IMR-90 (cell line): ENCODE data around the gene MAMLD1. TPM values are rescaled to one million over a fixed set of nuclear protein-coding genes. Genes with fewer than 3 reads are reported as not detected.

ENCODE experiments used
- ATAC-seq: fragments of 200-7000 bp; cut with Tn5 transposase; 2 replicates; pipeline ENCODE4 v1.9.1; 2020; ENCODE audit warnings: low read depth, mild to moderate bottlenecking, moderate library complexity
- BruUV-seq: library from RNA; stranded (reverse); fragments of 400-500 nt; replicated peaks from 2 replicates; lab custom pipeline; 2021; lab: Mats Ljungman, UMichigan
- CTCF ChIA-PET: fragments of 300-600 bp; formaldehyde crosslinking; extraction: SDS; loops from one replicate; lab custom pipeline; 2021; ENCODE audit warnings: antibody characterized with exemption; lab: Yijun Ruan, JAX
- POLR2A ChIA-PET: fragments of 300-600 bp; sonication (Branson Sonifier 250); formaldehyde crosslinking; loops from one replicate; lab custom pipeline; 2022; ENCODE audit warnings: antibody characterized with exemption; ENCODE audit not compliant: unreplicated experiment; lab: Charles Lee
- DNase-seq: peaks from one replicate; pipeline ENCODE4 v3.0.0; 2013
- H2AFZ ChIP-seq: replicated peaks from 2 replicates; pipeline ENCODE3; 2013; ENCODE audit warnings: low read length, mild to moderate bottlenecking; ENCODE audit not compliant: poor library complexity
- H2AK5ac ChIP-seq: 2 replicates; pipeline ENCODE4 v1.6.1; 2013; ENCODE audit warnings: low read depth, low read length, inconsistent platforms
- H2AK9ac ChIP-seq: replicated peaks from 2 replicates; pipeline ENCODE3; 2013; ENCODE audit warnings: mild to moderate bottlenecking, low read depth, low read length, moderate library complexity; ENCODE audit not compliant: poor library complexity
- H2BK120ac ChIP-seq: 2 replicates; pipeline ENCODE4 v1.6.1; 2013; ENCODE audit warnings: low read depth, low read length, inconsistent platforms
- H2BK15ac ChIP-seq: 3 replicates; pipeline ENCODE4 v1.6.1; 2013; ENCODE audit warnings: low read depth, low read length, inconsistent platforms
- H2BK20ac ChIP-seq: 2 replicates; pipeline ENCODE4 v1.6.1; 2013; ENCODE audit warnings: low read depth, mild to moderate bottlenecking, inconsistent platforms, low read length, moderate library complexity
- H2BK5ac ChIP-seq: 2 replicates; pipeline ENCODE4 v1.6.1; 2013; ENCODE audit warnings: mild to moderate bottlenecking, low read depth, low read length, inconsistent platforms; ENCODE audit not compliant: poor library complexity, severe bottlenecking
- H3K14ac ChIP-seq: replicated peaks from 2 replicates; pipeline ENCODE4 v1.6.1; 2013; ENCODE audit warnings: low read depth, low read length, inconsistent platforms
- H3K18ac ChIP-seq: 2 replicates; pipeline ENCODE4 v1.6.1; 2013; ENCODE audit warnings: low read depth, low read length, control low read depth
- H3K23ac ChIP-seq: 2 replicates; pipeline ENCODE4 v1.6.1; 2013; ENCODE audit warnings: low read depth, low read length, inconsistent platforms
- H3K27ac ChIP-seq: 2 replicates; pipeline ENCODE4 v1.5.1; 2013; ENCODE audit warnings: mild to moderate bottlenecking, control low read depth, low read length; ENCODE audit not compliant: insufficient read depth
- H3K27me3 ChIP-seq: 2 replicates; pipeline ENCODE4 v1.6.1; 2013; ENCODE audit warnings: low read length; ENCODE audit not compliant: control insufficient read depth, insufficient read depth
- H3K36me3 ChIP-seq: 2 replicates; pipeline ENCODE4 v1.6.1; 2013; ENCODE audit warnings: low read length, mixed read lengths; ENCODE audit not compliant: control insufficient read depth, insufficient read depth
- H3K4ac ChIP-seq: 2 replicates; pipeline ENCODE4 v1.6.1; 2013; ENCODE audit warnings: low read depth, low read length, inconsistent platforms
- H3K4me1 ChIP-seq: 2 replicates; pipeline ENCODE4 v1.6.1; 2013; ENCODE audit warnings: low read length, mixed read lengths; ENCODE audit not compliant: control insufficient read depth, insufficient read depth
- H3K4me2 ChIP-seq: 2 replicates; pipeline ENCODE4 v1.6.1; 2013; ENCODE audit warnings: low read depth, mild to moderate bottlenecking, control low read depth, low read length, moderate library complexity
- H3K4me3 ChIP-seq: 2 replicates; pipeline ENCODE4 v1.5.1; 2013; ENCODE audit warnings: low read depth, mild to moderate bottlenecking, control low read depth, low read length, moderate library complexity; ENCODE audit not compliant: insufficient read depth
- H3K56ac ChIP-seq: 2 replicates; pipeline ENCODE4 v1.6.1; 2013; ENCODE audit warnings: low read length, inconsistent platforms; ENCODE audit not compliant: insufficient read depth; ENCODE audit errors: extremely low read depth
- H3K79me1 ChIP-seq, 2 experiments: 2 replicates each; pipeline ENCODE4 v1.6.1; 2013; ENCODE audit warnings: low read length in 2 of 2, inconsistent platforms in 1 of 2, low read depth in 1 of 2
- H3K9ac ChIP-seq: 2 replicates; pipeline ENCODE4 v1.6.1; 2013; ENCODE audit warnings: low read depth, low read length, control low read depth
- H3K9me1 ChIP-seq: 2 replicates; pipeline ENCODE4 v1.6.1; 2013; ENCODE audit warnings: low read length, inconsistent platforms; ENCODE audit not compliant: insufficient read depth
- H3K9me3 ChIP-seq: 2 replicates; pipeline ENCODE4 v1.6.1; 2013; ENCODE audit warnings: low read length; ENCODE audit not compliant: control insufficient read depth, insufficient read depth
- H4K20me1 ChIP-seq: 2 replicates; pipeline ENCODE4 v1.6.1; 2013; ENCODE audit warnings: low read length, inconsistent platforms; ENCODE audit not compliant: insufficient read depth
- H4K5ac ChIP-seq: 2 replicates; pipeline ENCODE4 v1.6.1; 2013; ENCODE audit warnings: mild to moderate bottlenecking, low read depth, low read length, control low read depth
- H4K8ac ChIP-seq, 2 experiments: 2 replicates each; pipeline ENCODE4 v1.6.1; 2013; ENCODE audit warnings: low read depth in 2 of 2, low read length in 2 of 2, control low read depth in 1 of 2, inconsistent platforms in 1 of 2
- H4K91ac ChIP-seq: 2 replicates; pipeline ENCODE4 v1.6.1; 2013; ENCODE audit warnings: low read depth, low read length, inconsistent platforms; ENCODE audit not compliant: insufficient read depth
- BHLHE40 ChIP-seq: fragments of 150-350 bp; IDR thresholded peaks from 2 replicates; pipeline ENCODE4 v1.6.1; 2016; ENCODE audit warnings: mild to moderate bottlenecking, low read depth, low read length
- CEBPB ChIP-seq: IDR thresholded peaks from 2 replicates; pipeline ENCODE4 v1.6.1; 2012; ENCODE audit warnings: low read depth, low read length, improper control_type of control experiment
- CHD1 ChIP-seq: IDR thresholded peaks from 2 replicates; pipeline ENCODE4 v1.6.1; 2012; ENCODE audit warnings: low read depth, low read length, improper control_type of control experiment
- CTCF ChIP-seq: conservative IDR thresholded peaks from 2 replicates; pipeline ENCODE4 v1.5.1; 2012; ENCODE audit warnings: mild to moderate bottlenecking, low read depth, low read length, improper control_type of control experiment
- FOS ChIP-seq: fragments of 150-350 bp; IDR thresholded peaks from 2 replicates; pipeline ENCODE4 v1.6.1; 2016; ENCODE audit warnings: low read depth, low read length
- MAZ ChIP-seq: IDR thresholded peaks from 2 replicates; pipeline ENCODE4 v1.6.1; 2012; ENCODE audit warnings: low read depth, mild to moderate bottlenecking, low read length, improper control_type of control experiment, moderate library complexity, borderline replicate concordance
- MXI1 ChIP-seq: IDR thresholded peaks from 2 replicates; pipeline ENCODE4 v1.6.1; 2012; ENCODE audit warnings: low read depth, mild to moderate bottlenecking, low read length, moderate library complexity, borderline replicate concordance
- NFE2L2 ChIP-seq: fragments of 150-350 bp; IDR thresholded peaks from 2 replicates; pipeline ENCODE4 v1.6.1; 2016; ENCODE audit warnings: low read depth, mild to moderate bottlenecking, low read length
- POLR2A ChIP-seq: IDR thresholded peaks from 2 replicates; pipeline ENCODE4 v1.6.1; 2012; ENCODE audit warnings: mild to moderate bottlenecking, low read depth, low read length
- RAD21 ChIP-seq: IDR thresholded peaks from 2 replicates; pipeline ENCODE4 v1.6.1; 2012; ENCODE audit warnings: low read length, improper control_type of control experiment
- RCOR1 ChIP-seq: IDR thresholded peaks from 2 replicates; pipeline ENCODE4 v1.6.1; 2012; ENCODE audit warnings: mild to moderate bottlenecking, low read length, improper control_type of control experiment; ENCODE audit not compliant: insufficient replicate concordance
- RFX5 ChIP-seq: IDR thresholded peaks from 2 replicates; pipeline ENCODE4 v1.8.0; 2012; ENCODE audit warnings: low read depth, mild to moderate bottlenecking, low read length, moderate library complexity
- WGBS, 2 experiments: methylation state at CpG; one replicate each; pipeline versions ENCODE4 v1.1.5 to v1.1.7; 2013; ENCODE audit warnings: missing lambda C conversion rate in 2 of 2; ENCODE audit not compliant: insufficient read length in 1 of 2; ENCODE audit errors: extremely low coverage in 2 of 2; 5-methylcytosine and 5-hydroxymethylcytosine counted together
- dilution Hi-C: fragments of 300-500 bp; cut with HindIII; formaldehyde crosslinking; loops from one replicate; pipeline ENCODE4 v1.14.3; 2018; ENCODE audit warnings: low sequenced_read_pairs; ENCODE audit not compliant: unreplicated experiment
- in situ Hi-C: fragments of 300-500 bp; cut with MboI; formaldehyde crosslinking; loops from 3 replicates; pipeline ENCODE4 v1.14.3; 2019; ENCODE audit warnings: low sequenced_read_pairs, inconsistent platforms, mixed read lengths
- intact Hi-C: fragments of 100-400 bp; cut with micrococcal nuclease; formaldehyde crosslinking; loops from 2 replicates; pipeline ENCODE4 v1.10.0; 2022
- polyA plus RNA-seq, 3 experiments: library from polyadenylated mRNA; depleted of rRNA; stranded (reverse); fragments of >200 nt; gene quantifications; 2 replicates each; pipeline ENCODE4 v1.2.3, GENCODE V29; 2012; ENCODE audit warnings: low replicate concordance in 1 of 3
- total RNA-seq: library from RNA; depleted of rRNA; stranded (reverse); fragments of >200 nt; gene quantifications from 2 replicates; pipeline ENCODE4 v1.2.3, GENCODE V29; 2012
- TF ChIP-seq, protein P1 (sequence below): fragments of 150-350 bp; IDR thresholded peaks from 2 replicates; pipeline ENCODE4 v1.6.1; 2016; ENCODE audit warnings: low read depth, mild to moderate bottlenecking, low read length, moderate library complexity, borderline replicate concordance
- TF ChIP-seq, protein P2 (sequence below): fragments of 150-350 bp; IDR thresholded peaks from 2 replicates; pipeline ENCODE4 v1.6.1; 2017; ENCODE audit warnings: mild to moderate bottlenecking, antibody characterized with exemption, low read length, low read depth

The MAMLD1 gene
- total and polyA plus RNA-seq, 2 of the 4 experiments (the other 2 are of a cell fraction) = 1.4 to 11.0 TPM

DNA sequence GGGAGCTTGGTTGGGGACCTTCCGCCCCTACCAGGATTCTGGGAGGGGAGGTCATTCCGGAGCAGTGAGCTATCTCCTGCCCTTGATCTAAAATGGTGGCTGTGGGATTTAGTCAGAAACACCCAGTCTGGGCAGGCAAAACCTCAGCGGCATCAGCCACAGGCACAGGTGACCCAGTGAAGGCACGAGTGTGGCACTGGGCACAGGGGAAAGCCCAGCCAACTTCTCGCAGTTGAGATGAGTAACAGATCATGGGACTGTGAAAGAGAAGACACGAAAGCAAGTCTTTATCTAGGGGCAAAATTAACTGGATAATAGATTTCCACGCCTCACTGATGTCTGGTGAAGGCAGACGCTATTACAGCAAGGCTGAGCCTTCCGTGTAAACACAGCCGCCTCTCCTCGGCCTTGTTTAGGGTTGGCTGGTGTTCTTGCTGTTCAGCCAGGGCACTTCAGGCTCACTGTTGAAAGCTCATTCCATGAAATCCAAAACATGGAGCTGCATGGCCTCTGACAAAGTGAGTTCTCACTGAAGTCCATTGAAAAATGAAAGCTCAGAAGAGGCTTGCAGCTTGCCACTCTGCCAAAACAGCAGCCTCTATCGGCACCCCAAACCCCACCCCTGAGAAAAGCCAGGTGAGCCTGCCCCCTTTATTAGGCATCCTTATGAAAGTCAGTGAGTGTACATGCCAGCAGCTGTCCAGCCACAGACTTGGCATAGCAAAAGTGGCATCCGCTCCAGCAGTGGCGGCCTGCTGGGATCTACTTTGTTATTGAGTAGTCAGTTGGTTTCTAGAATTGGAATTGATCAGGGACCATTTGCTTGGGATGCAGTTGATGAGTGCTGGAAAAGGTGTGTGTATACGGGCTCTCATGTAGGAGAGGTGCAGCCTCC, 103.0 kb downstream of the MAMLD1 start:
- Histone ChIP-seq H2AFZ (peak overlapping the region; percentile 41), H2BK20ac (no peak overlapping the region), H3K18ac (no peak overlapping the region), H3K79me1 (peaks cover 0 to 4% of the 10 kb centered on the region in 2 experiments; a peak in 2 of 4 replicates), H3K27ac (no peak overlapping the region), H3K56ac (no peak overlapping the region), H2AK9ac (no peak overlapping the region), H2AK5ac (no peak overlapping the region), H3K9me3 (no peaks in the 10 kb centered on the region), H3K4me3 (no peak overlapping the region), H3K9me1 (peaks cover 2% of the 10 kb centered on the region; the same call in 1 of the 2 replicates), H4K8ac (no peak overlapping the region), H4K20me1 (no peaks in the 10 kb centered on the region; the same call in 1 of the 2 replicates), H4K91ac (no peak overlapping the region), H3K4me1 (no peaks in the 10 kb centered on the region), H3K36me3 (peaks cover 3% of the 10 kb centered on the region; the same call in 1 of the 2 replicates), H3K23ac (no peak overlapping the region), H3K4ac (no peak overlapping the region), H3K27me3 (no peaks in the 10 kb centered on the region), H2BK15ac (no peak overlapping the region), H2BK120ac (no peak overlapping the region), H3K9ac (no peak overlapping the region), H2BK5ac (no peak overlapping the region), H3K14ac (no peak overlapping the region), H3K4me2 (no peak overlapping the region), H4K5ac (no peak overlapping the region)
- in situ Hi-C loops (no loop called here), intact Hi-C loops (no loop called here), dilution Hi-C loops (no loop called here)
- DNase-seq (no peak), ATAC-seq (peak; percentile 48)
- no TSS peak for BruUV-seq
- POLR2A ChIA-PET = interaction anchor here (0.6 kb wide), 1 partner anchor 220 kb away, joined by 3 read pairs; no protein-coding TSS in a partner anchor
- CTCF ChIA-PET = no interaction called here
- 66% methylated on average over 3 of the region's 15 CpGs; no CpG with 5 or more reads in 1 of the 2 experiments for WGBS, 2 experiments
- no peak for TF ChIP-seq FOS
- no peak for TF ChIP-seq CEBPB
- no peak for TF ChIP-seq RFX5
- no peak for TF ChIP-seq CHD1
- TF ChIP-seq RCOR1 = no peak
- no peak for TF ChIP-seq RAD21
- TF ChIP-seq, protein P1, sequence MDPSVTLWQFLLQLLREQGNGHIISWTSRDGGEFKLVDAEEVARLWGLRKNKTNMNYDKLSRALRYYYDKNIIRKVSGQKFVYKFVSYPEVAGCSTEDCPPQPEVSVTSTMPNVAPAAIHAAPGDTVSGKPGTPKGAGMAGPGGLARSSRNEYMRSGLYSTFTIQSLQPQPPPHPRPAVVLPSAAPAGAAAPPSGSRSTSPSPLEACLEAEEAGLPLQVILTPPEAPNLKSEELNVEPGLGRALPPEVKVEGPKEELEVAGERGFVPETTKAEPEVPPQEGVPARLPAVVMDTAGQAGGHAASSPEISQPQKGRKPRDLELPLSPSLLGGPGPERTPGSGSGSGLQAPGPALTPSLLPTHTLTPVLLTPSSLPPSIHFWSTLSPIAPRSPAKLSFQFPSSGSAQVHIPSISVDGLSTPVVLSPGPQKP = no peak
- no peak for TF ChIP-seq MXI1
- TF ChIP-seq MAZ = no peak
- no peak for TF ChIP-seq POLR2A
- TF ChIP-seq BHLHE40 = no peak
- TF ChIP-seq, protein P2, sequence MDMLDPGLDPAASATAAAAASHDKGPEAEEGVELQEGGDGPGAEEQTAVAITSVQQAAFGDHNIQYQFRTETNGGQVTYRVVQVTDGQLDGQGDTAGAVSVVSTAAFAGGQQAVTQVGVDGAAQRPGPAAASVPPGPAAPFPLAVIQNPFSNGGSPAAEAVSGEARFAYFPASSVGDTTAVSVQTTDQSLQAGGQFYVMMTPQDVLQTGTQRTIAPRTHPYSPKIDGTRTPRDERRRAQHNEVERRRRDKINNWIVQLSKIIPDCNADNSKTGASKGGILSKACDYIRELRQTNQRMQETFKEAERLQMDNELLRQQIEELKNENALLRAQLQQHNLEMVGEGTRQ = no peak
- TF ChIP-seq NFE2L2 = no peak
- TF ChIP-seq CTCF = no peak
